Mucosa of rectum (tissue), 2 donors: ENCODE measurements around the gene CD96.
"Not testable (repeated sequence)": the region's sequence is repeated elsewhere in the genome, so short reads cannot be mapped to it uniquely, and the experiment has no call there.

Source experiments
- H3K27ac ChIP-seq, 2 donors: one replicate each; pipeline ENCODE4 v1.7.0; 2013; ENCODE audit warnings: inconsistent platforms in 2 of 2, low read depth in 2 of 2, low read length in 2 of 2
- H3K27me3 ChIP-seq, 2 donors: one replicate each; pipeline ENCODE4 v1.7.0; 2013; ENCODE audit warnings: low read length in 2 of 2; ENCODE audit not compliant: control insufficient read depth in 2 of 2, insufficient read depth in 2 of 2
- H3K36me3 ChIP-seq, 2 donors: one replicate each; pipeline ENCODE4 v1.7.0; 2013; ENCODE audit warnings: low read length in 2 of 2; ENCODE audit not compliant: control insufficient read depth in 2 of 2, insufficient read depth in 2 of 2
- H3K4me1 ChIP-seq, 2 donors: one replicate each; pipeline ENCODE4 v1.7.0; 2013; ENCODE audit warnings: low read length in 2 of 2, mild to moderate bottlenecking in 1 of 2; ENCODE audit not compliant: control insufficient read depth in 2 of 2, insufficient read depth in 2 of 2
- H3K4me3 ChIP-seq, 2 donors: one replicate each; pipeline ENCODE4 v1.7.0; 2013; ENCODE audit warnings: low read length in 2 of 2
- H3K9ac ChIP-seq, 2 donors: one replicate each; pipeline ENCODE4 v1.7.0; 2013; ENCODE audit warnings: low read length in 2 of 2, low read depth in 1 of 2, mild to moderate bottlenecking in 1 of 2
- H3K9me3 ChIP-seq, 2 donors: one replicate each; pipeline ENCODE4 v1.7.0; 2013; ENCODE audit warnings: low read length in 2 of 2; ENCODE audit not compliant: control insufficient read depth in 2 of 2
- donor health status: healthy.
- donor health status: Normal muscosa, but diverticular disease.

Gene CD96

DNA sequence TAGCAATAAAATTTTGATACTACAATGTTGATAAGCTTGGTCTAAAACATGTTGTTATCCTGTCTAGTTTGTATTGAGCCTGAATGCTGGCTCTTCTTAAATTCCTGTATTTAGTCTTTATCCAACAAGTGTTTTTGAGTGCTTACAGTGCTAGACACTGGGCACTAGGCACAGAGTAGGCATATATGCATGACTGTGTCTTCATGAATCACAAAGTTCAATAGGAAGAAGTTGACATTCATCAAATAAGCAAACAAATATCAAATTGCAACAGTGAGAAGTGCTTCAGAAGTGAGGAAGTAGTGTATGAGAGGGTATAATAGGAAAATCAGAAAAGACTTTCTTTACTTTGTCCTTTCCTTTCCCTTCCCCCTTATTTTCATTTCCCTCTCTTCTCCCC, 6.8 kb downstream of the CD96 start:
- Histone ChIP-seq H3K27me3 (no peaks in the 10 kb centered on the region), H3K9me3 (no peaks in the 10 kb centered on the region), H3K4me1 (no peaks in the 10 kb centered on the region), H3K36me3 (no peaks in the 10 kb centered on the region), H3K9ac (no peak overlapping the region), H3K4me3 (no peak overlapping the region), H3K27ac (peak overlapping the region in 1 of 2 donors; percentile 0)

- not testable (repeated sequence) for H3K27ac ChIP-seq, H3K4me1 ChIP-seq, H3K36me3 ChIP-seq, H3K27me3 ChIP-seq, H3K4me3 ChIP-seq, H3K9ac ChIP-seq, H3K9me3 ChIP-seq
Observed at GRCh38 chr3:111561902-111562301, 19.9 kb downstream of the CD96 start.

GRCh38 chr3:111566844-111567243, 24.8 kb downstream of the CD96 start:
- no peaks in the 10 kb centered on the region for H3K4me1 ChIP-seq
- no peaks in the 10 kb centered on the region for H3K36me3 ChIP-seq
- H3K4me3 ChIP-seq = no peak overlapping the region
- H3K27me3 ChIP-seq = no peaks in the 10 kb centered on the region
- H3K9ac ChIP-seq = no peak overlapping the region
- no peak overlapping the region for H3K27ac ChIP-seq
- H3K9me3 ChIP-seq = no peaks in the 10 kb centered on the region

DNA sequence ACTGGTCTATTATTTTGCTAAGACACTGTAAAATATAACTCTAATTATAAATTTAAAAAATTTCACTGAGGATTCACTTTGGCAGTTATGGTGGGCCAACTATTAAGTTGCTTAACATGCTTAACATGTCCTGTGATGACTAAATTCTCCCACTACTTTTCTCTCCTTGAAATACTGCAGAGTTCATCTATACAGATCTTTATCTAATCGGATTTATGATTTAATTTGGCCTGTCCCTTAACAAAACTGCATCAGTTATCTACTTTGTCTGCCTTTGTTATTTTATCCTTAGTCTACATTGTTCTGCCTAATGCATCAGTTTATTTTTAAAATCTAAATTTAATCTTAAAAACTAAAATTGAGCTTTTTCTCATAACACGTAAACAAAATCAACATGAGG, 26.4 kb downstream of the CD96 start:
- no peaks in the 10 kb centered on the region for H3K27me3 ChIP-seq
- no peak overlapping the region for H3K27ac ChIP-seq
- H3K9ac ChIP-seq = no peak overlapping the region
- no peaks in the 10 kb centered on the region for H3K4me1 ChIP-seq
- H3K36me3 ChIP-seq = no peaks in the 10 kb centered on the region
- no peaks in the 10 kb centered on the region for H3K9me3 ChIP-seq
- no peak overlapping the region for H3K4me3 ChIP-seq

DNA sequence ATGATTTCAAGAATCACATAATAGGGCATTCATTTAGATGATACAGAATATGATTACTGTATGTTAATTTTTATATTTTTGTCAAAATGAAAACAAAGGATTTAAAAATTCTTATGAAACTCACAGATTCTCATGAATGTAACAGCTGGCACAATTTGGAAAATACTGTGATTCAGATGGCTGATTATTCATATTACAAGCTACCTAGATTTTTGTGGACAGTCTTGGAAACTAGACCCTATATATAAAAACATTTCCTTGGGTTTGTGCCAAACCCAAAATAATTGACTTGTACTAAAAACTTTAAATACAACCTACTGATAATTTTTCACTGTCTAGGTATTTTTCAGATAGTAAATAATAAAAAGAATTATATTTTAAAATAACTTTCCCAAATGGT, 26.9 kb downstream of the CD96 start:
- H3K27me3 ChIP-seq = no peaks in the 10 kb centered on the region
- H3K36me3 ChIP-seq = no peaks in the 10 kb centered on the region
- H3K4me3 ChIP-seq = no peak overlapping the region
- H3K4me1 ChIP-seq = no peaks in the 10 kb centered on the region
- no peak overlapping the region for H3K9ac ChIP-seq
- H3K9me3 ChIP-seq = no peaks in the 10 kb centered on the region
- H3K27ac ChIP-seq = no peak overlapping the region

DNA sequence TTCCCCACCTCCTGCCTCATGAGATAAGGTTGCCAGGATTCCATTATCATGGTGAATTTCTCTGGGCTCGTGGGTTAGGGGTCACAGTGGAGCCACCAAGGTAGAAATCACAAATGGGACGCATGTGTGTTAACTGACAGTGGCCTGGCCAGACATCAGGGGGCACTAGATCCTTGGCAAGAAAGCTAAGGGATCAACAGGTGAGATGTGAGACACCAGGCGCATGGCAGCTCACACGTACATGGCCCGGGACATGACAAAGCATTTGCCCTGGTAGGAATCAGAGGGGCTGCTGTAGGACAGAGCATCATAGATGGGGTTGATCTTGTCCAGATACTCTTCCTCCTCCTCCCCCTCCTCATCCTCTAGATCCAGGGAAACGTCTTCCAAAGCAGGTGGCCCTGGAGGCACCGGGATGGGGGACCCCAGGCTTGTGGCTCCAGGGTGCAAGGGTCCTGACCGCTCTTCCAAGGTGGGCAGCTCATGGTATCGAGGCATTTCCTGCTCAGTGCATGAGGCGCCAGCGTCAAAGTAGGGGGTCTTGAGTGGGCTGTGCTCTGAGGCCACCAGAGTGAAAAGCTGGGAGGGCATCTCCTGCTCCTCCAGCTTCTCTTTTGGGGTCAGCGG, 28.5 kb downstream of the CD96 start:
- Histone ChIP-seq H3K27me3 (no peaks in the 10 kb centered on the region), H3K4me1 (no peaks in the 10 kb centered on the region), H3K36me3 (no peaks in the 10 kb centered on the region), H3K27ac (no peak overlapping the region), H3K4me3 (no peak overlapping the region), H3K9me3 (no peaks in the 10 kb centered on the region), H3K9ac (no peak overlapping the region)

- Histone ChIP-seq H3K4me1 (no peaks in the 10 kb centered on the region), H3K27me3 (no peaks in the 10 kb centered on the region), H3K9ac (no peak overlapping the region), H3K4me3 (no peak overlapping the region), H3K36me3 (no peaks in the 10 kb centered on the region), H3K27ac (no peak overlapping the region), H3K9me3 (no peaks in the 10 kb centered on the region)
Observed at GRCh38 chr3:111571282-111571681, 29.3 kb downstream of the CD96 start.

- Histone ChIP-seq H3K9me3 (no peaks in the 10 kb centered on the region), H3K4me3 (no peak overlapping the region), H3K36me3 (no peaks in the 10 kb centered on the region), H3K4me1 (no peaks in the 10 kb centered on the region), H3K27ac (no peak overlapping the region), H3K9ac (no peak overlapping the region), H3K27me3 (no peaks in the 10 kb centered on the region)
Observed at GRCh38 chr3:111571907-111572460, 30.0 kb downstream of the CD96 start.

DNA sequence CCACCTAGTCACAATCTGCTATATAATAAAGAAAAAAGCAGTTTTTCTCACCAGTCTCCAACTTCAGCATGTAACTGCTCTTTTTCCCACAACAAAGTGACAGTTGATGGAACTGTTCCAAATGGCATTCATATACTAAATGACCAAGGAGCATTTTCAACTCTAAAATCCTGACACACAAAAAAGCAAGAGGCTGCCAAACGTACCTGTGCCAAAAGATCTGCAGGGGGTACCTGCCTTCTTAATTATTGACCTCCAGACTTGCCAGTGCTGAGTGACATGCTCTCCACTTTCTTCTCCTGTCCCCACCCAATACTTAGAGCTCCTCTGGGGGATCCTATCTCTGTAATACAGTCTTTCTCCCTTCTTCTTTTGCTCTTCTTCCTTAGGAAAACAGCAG, 35.1 kb downstream of the CD96 start:
- Histone ChIP-seq H3K4me1 (no peaks in the 10 kb centered on the region), H3K9ac (no peak overlapping the region), H3K27me3 (no peaks in the 10 kb centered on the region), H3K4me3 (no peak overlapping the region), H3K9me3 (no peaks in the 10 kb centered on the region), H3K27ac (no peak overlapping the region), H3K36me3 (no peaks in the 10 kb centered on the region)

GRCh38 chr3:111577798-111578685, 36.0 kb downstream of the CD96 start:
- H3K27me3 ChIP-seq = no peaks in the 10 kb centered on the region
- H3K4me1 ChIP-seq = no peaks in the 10 kb centered on the region
- H3K4me3 ChIP-seq = no peak overlapping the region
- no peaks in the 10 kb centered on the region for H3K9me3 ChIP-seq
- H3K9ac ChIP-seq = no peak overlapping the region
- no peak overlapping the region for H3K27ac ChIP-seq
- no peaks in the 10 kb centered on the region for H3K36me3 ChIP-seq
